GM12874 (cell line): ENCODE results near the gene NECTIN1.

Experiments
- TF ChIP-seq, protein P1 (sequence below): IDR thresholded peaks from 2 replicates; pipeline ENCODE4 v1.5.1; 2011; ENCODE audit warnings: low read depth, mild to moderate bottlenecking, control low read depth, low read length, moderate library complexity; ENCODE audit not compliant: insufficient read depth

The NECTIN1 gene

DNA sequence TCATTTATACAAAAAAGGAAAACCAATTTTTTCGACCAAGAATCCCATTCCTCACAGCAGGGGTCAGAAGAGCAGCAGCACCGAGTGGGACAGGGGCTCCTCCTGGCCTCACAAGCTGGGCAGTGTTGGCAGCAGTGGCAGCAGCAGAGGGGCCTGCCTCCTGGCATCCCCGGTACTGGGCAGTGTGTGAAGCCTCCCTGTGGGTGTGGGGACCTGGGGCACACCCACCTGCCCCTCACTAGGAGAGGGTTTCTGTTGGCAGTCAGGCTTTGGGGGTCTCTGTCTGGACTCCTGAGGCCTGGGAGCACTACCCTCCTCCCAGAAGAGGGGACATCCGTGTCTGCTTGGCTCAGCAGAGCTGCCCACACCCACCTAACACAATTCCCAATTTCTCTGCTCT, 67.8 kb downstream of the NECTIN1 start:
- TF ChIP-seq, protein P1, sequence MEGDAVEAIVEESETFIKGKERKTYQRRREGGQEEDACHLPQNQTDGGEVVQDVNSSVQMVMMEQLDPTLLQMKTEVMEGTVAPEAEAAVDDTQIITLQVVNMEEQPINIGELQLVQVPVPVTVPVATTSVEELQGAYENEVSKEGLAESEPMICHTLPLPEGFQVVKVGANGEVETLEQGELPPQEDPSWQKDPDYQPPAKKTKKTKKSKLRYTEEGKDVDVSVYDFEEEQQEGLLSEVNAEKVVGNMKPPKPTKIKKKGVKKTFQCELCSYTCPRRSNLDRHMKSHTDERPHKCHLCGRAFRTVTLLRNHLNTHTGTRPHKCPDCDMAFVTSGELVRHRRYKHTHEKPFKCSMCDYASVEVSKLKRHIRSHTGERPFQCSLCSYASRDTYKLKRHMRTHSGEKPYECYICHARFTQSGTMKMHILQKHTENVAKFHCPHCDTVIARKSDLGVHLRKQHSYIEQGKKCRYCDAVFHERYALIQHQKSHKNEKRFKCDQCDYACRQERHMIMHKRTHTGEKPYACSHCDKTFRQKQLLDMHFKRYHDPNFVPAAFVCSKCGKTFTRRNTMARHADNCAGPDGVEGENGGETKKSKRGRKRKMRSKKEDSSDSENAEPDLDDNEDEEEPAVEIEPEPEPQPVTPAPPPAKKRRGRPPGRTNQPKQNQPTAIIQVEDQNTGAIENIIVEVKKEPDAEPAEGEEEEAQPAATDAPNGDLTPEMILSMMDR: no peak

GRCh38 chr11:119659971-119660723, 68.9 kb downstream of the NECTIN1 start:
- TF ChIP-seq, protein P1: no peak

GRCh38 chr11:119652907-119653659, 75.9 kb downstream of the NECTIN1 start:
- TF ChIP-seq, protein P1: no peak

- TF ChIP-seq, protein P1: no peak
These were observed 77.0 kb downstream of the NECTIN1 start for GRCh38 chr11:119651802-119652584.

- TF ChIP-seq, protein P1: no peak
These were observed 78.7 kb downstream of the NECTIN1 start for GRCh38 chr11:119650251-119650650.

DNA sequence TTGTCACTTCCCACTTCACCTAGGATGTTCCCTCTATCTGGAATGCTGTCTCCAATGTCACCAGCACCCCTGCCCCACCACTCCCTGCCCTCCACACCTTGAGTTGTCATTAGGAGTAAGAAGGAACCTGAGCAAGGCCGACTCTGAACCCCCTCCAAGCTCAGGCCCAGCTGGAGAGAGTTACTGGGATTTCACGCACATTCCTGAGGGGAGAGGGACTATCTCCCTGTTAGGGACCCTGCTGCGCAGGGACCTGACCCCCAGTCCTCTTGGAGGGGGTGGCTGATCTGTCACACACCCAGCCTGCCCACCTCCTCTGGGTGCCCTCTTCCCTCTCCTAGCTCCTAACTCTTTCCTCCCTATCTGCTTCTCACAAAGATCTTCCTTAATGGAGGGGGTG, 81.7 kb downstream of the NECTIN1 start:
- TF ChIP-seq, protein P1: no peak

DNA sequence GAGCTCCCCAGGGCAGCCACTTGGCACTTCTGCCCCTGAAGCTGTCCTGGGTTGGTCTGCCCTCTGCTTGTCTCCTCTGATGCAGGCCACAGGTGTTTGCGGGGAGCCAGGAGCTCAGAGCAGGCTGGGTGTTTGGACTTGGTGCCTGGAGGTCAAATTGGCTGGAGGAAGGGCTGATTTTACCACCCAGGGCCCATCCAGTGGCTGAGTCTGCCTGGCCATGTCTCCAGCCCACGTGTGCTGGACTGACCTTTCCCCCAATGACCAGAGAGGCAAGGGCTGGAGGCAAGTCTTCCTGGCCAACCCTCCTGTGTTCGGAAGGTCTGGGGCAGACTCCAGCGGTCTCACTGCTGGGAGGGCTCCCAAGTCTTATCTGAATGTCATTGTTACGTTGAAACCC, 84.0 kb downstream of the NECTIN1 start:
- TF ChIP-seq, protein P1: no peak
